K562 (cell line): ENCODE data around the gene CDC14B. TPM values are rescaled to one million over a fixed set of nuclear protein-coding genes. Genes with fewer than 3 reads are reported as not detected.

ENCODE experiments used
- ATAC-seq: fragments of 200-7000 bp; cut with Tn5 transposase; 3 replicates; pipeline ENCODE4 v1.9.1; 2020; ENCODE audit warnings: moderate library complexity
- BruUV-seq: library from RNA; stranded (reverse); fragments of 400-500 nt; replicated peaks from 2 replicates; lab custom pipeline; 2021; lab: Mats Ljungman, UMichigan
- CTCF ChIA-PET: fragments of 300-600 bp; formaldehyde crosslinking; extraction: SDS; loops from one replicate; lab custom pipeline; 2021; ENCODE audit warnings: low intra/inter-chr PET ratio; lab: Yijun Ruan, JAX
- POLR2A ChIA-PET: fragments of 300-600, 350-650 bp; sonication (Branson Sonifier 250); formaldehyde crosslinking; extraction: SDS; loops from one replicate; lab custom pipeline; 2021; ENCODE audit warnings: antibody characterized with exemption, inconsistent platforms; lab: Yijun Ruan, JAX
- DNase-seq, 4 experiments: peaks; one replicate each; pipeline versions ENCODE4 v3.0.0 to v3.0.0-alpha.2; 2011 to 2018; ENCODE audit warnings: low spot score in 3 of 4, mixed read lengths in 3 of 4; ENCODE audit errors: extremely low read depth in 1 of 4
- FAIRE-seq: peaks from 2 replicates; lab custom pipeline; 2011; peaks lifted over from hg19 to GRCh38; lab: Jason Lieb, UNC
- H2AFZ ChIP-seq: 2 replicates; pipeline ENCODE4 v1.6.0; 2011; ENCODE audit warnings: low read depth, low read length, control low read depth, inconsistent platforms
- H3K27ac ChIP-seq: fragments of 200-600 bp; 3 replicates; pipeline ENCODE4 v1.8.0; 2011; ENCODE audit warnings: low read depth, mild to moderate bottlenecking, control low read depth, inconsistent platforms, low read length, moderate library complexity, mixed read lengths; ENCODE audit errors: extremely low read depth
- H3K27me3 ChIP-seq, 2 experiments: fragments of 300-600 bp in 1 of 2; 2 replicates in 1 of 2; 3 replicates in 1 of 2; pipeline versions ENCODE4 v1.6.0 to v1.8.0; 2011; ENCODE audit warnings: inconsistent platforms in 2 of 2, low read length in 2 of 2, mild to moderate bottlenecking in 1 of 2, mixed read lengths in 1 of 2, moderate library complexity in 1 of 2; ENCODE audit not compliant: control insufficient read depth in 2 of 2, insufficient read depth in 2 of 2
- H3K36me3 ChIP-seq: fragments of 300-600 bp; 3 replicates; pipeline ENCODE4 v1.8.0; 2011; ENCODE audit warnings: mild to moderate bottlenecking, low read length, inconsistent platforms; ENCODE audit not compliant: control insufficient read depth, insufficient read depth
- H3K4me1 ChIP-seq, 2 experiments: fragments of 200-600 bp in 1 of 2; replicated peaks in 1 of 2; 2 replicates in 1 of 2; 3 replicates in 1 of 2; pipeline versions ENCODE4 v1.5.1 to v1.8.0; 2011; ENCODE audit warnings: inconsistent platforms in 2 of 2, low read length in 2 of 2, mild to moderate bottlenecking in 1 of 2, mixed read lengths in 1 of 2, moderate library complexity in 1 of 2; ENCODE audit not compliant: control insufficient read depth in 2 of 2, insufficient read depth in 2 of 2
- H3K4me2 ChIP-seq: 2 replicates; pipeline ENCODE4 v1.6.1; 2011; ENCODE audit warnings: low read length, control low read depth, inconsistent platforms, mixed read lengths; ENCODE audit not compliant: insufficient read depth
- H3K4me3 ChIP-seq: fragments of 200-600 bp; sonication (generic), shearing (Covaris generic); 2 replicates; pipeline ENCODE4 v1.5.1; 2016; ENCODE audit warnings: control low read depth, inconsistent platforms
- H3K79me2 ChIP-seq: fragments of 200-600 bp; 3 replicates; pipeline ENCODE4 v1.8.0; 2011; ENCODE audit warnings: low read length, inconsistent platforms; ENCODE audit not compliant: control insufficient read depth, insufficient read depth
- H3K9ac ChIP-seq, 2 experiments: 2 replicates each; pipeline versions ENCODE4 v1.6.0 to v1.6.1; 2011; ENCODE audit warnings: low read depth in 2 of 2, low read length in 2 of 2, control low read depth in 1 of 2, inconsistent platforms in 1 of 2, mild to moderate bottlenecking in 1 of 2, mixed read lengths in 1 of 2; ENCODE audit not compliant: insufficient read depth in 1 of 2
- H3K9me1 ChIP-seq: one replicate; pipeline ENCODE4 v1.6.0; 2011; ENCODE audit warnings: inconsistent platforms, mild to moderate bottlenecking, low read length, moderate library complexity; ENCODE audit not compliant: control insufficient read depth, insufficient read depth
- H3K9me3 ChIP-seq: replicated peaks from 2 replicates; pipeline ENCODE4 v1.5.1; 2011; ENCODE audit warnings: low read depth, low read length, inconsistent platforms; ENCODE audit not compliant: control insufficient read depth, insufficient read depth
- H4K20me1 ChIP-seq: replicated peaks from 2 replicates; pipeline ENCODE4 v1.6.1; 2011; ENCODE audit warnings: low read length, inconsistent platforms, mixed read lengths; ENCODE audit not compliant: control insufficient read depth, insufficient read depth
- E2F8 ChIP-seq: fragments of 450-650 bp; IDR thresholded peaks from 2 replicates; pipeline ENCODE4 v1.7.1; 2018; ENCODE audit warnings: mild to moderate bottlenecking, low read depth; ENCODE audit not compliant: partially characterized antibody
- KDM5B ChIP-seq: fragments of 200-600 bp; sonication (generic); IDR thresholded peaks from 2 replicates; pipeline ENCODE4 v1.6.1; 2012; ENCODE audit warnings: low read depth, mild to moderate bottlenecking, moderate library complexity, low read length, control low read depth, inconsistent platforms; ENCODE audit not compliant: insufficient replicate concordance
- NFE2 ChIP-seq: IDR thresholded peaks from 2 replicates; pipeline ENCODE4 v1.6.1; 2014; ENCODE audit warnings: antibody characterized with exemption, low read depth
- POLR2B ChIP-seq: fragments of 450-650 bp; IDR thresholded peaks from 2 replicates; pipeline ENCODE4 v1.6.1; 2018; ENCODE audit warnings: low read depth; ENCODE audit not compliant: partially characterized antibody
- SRSF3 ChIP-seq: fragments of 200-400 bp; formaldehyde crosslinking; IDR thresholded peaks from 2 replicates; pipeline ENCODE4 v1.6.1; 2016; ENCODE audit warnings: mild to moderate bottlenecking, low read length, moderate library complexity; ENCODE audit not compliant: insufficient read depth
- STAG1 ChIP-seq: sonication (generic); formaldehyde crosslinking; IDR thresholded peaks from 2 replicates; pipeline ENCODE4 v1.5.0; 2020; ENCODE audit warnings: missing genetic modification reagents, borderline replicate concordance
- WGBS: fragments of 100-300 bp; shearing (Covaris generic); methylation state at CpG from one replicate; pipeline ENCODE4 v1.1.6; 2016; ENCODE audit warnings: low coverage, mixed read lengths; ENCODE audit not compliant: insufficient coverage; ENCODE audit errors: missing lambda C conversion rate; 5-methylcytosine and 5-hydroxymethylcytosine counted together
- in situ Hi-C: fragments of 300-500 bp; cut with MboI; formaldehyde crosslinking; loops from 4 replicates; pipeline ENCODE4 v1.15.0; 2018; ENCODE audit warnings: inconsistent platforms, mixed read lengths
- intact Hi-C: fragments of 100-400 bp; cut with micrococcal nuclease; formaldehyde crosslinking; loops from 2 replicates; pipeline ENCODE4 v1.14.2; 2022
- polyA plus RNA-seq, 8 experiments: library from polyadenylated mRNA; depleted of rRNA in 4 of 8; stranded (reverse) in 5 of 8; unstranded in 3 of 8; fragments of >200 nt; fragmentation: Nextera tagmentation in 2 of 8; fragmentation: Illumina TruSeq in 1 of 8; extraction: Ambion mirVana in 2 of 8; extraction: Trizol in 1 of 8; gene quantifications; 2 replicates each; pipeline versions ENCODE4 v1.2.1 to v1.2.3, GENCODE V29; 2011 to 2014; ENCODE audit warnings: inconsistent platforms in 1 of 8, missing spikeins in 1 of 8
- total RNA-seq, 7 experiments: library from RNA; depleted of rRNA in 6 of 7; stranded (reverse); fragments of >200 nt in 6 of 7; fragmentation: Illumina TruSeq in 2 of 7; extraction: Trizol in 2 of 7; gene quantifications; 2 replicates each; pipeline versions ENCODE4 v1.2.1 to v1.2.3, GENCODE V29; 2011 to 2021; ENCODE audit warnings: low replicate concordance in 1 of 7

The CDC14B gene
- total and polyA plus RNA-seq, 9 of the 15 experiments (the other 6 are each of a cell fraction or from before 2014, with no cell fraction given) = 1.4 to 6.0 (median 3.8) TPM

DNA sequence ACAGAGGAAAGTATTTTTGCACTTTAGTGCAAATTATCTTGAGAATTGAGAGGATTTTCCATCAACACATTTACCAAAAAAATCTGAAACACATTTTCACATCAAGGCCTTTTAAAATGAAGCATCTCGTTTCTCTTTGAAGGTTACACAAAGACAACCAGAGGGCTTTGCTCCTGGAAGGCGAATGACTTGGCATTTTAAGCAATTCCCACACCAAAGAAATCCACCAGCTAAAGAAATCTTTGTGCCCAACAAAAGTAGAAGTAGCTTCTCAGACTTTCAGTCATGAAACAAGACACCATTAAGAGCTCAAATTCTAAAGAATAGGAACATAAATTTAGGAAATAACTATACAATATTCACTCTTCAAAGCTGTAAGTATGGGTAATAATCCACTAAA lies 109.8 kb downstream of the CDC14B start (continued):
- no peak for TF ChIP-seq E2F8
- TF ChIP-seq NFE2 = peak; percentile 58
- TF ChIP-seq KDM5B = no peak

- H3K4me1 ChIP-seq = no peaks in the 10 kb centered on the region
- H3K36me3 ChIP-seq = no peaks in the 10 kb centered on the region
- ChIA-PET POLR2A (no interaction called here), CTCF (no interaction called here)
- H2AFZ ChIP-seq = no peak overlapping the region
- H3K9me1 ChIP-seq = no peaks in the 10 kb centered on the region
- ATAC-seq (no peak), DNase-seq (no peak), FAIRE-seq (no peak)
- H3K4me2 ChIP-seq = no peak overlapping the region
- no peaks in the 10 kb centered on the region for H4K20me1 ChIP-seq
- H3K4me3 ChIP-seq = no peak overlapping the region
- in situ Hi-C loops (no loop called here), intact Hi-C loops (no loop called here)
- WGBS = 29% methylated on average over 5 of the region's 5 CpGs
- H3K9ac ChIP-seq = no peak overlapping the region
- no peaks in the 10 kb centered on the region for H3K79me2 ChIP-seq
- peaks cover 0 to 2% of the 10 kb centered on the region in 2 experiments; a peak in 3 of 5 replicates for H3K27me3 ChIP-seq
- H3K9me3 ChIP-seq = no peaks in the 10 kb centered on the region
- no TSS peak for BruUV-seq
- TF ChIP-seq STAG1 (CRISPR knock-in tag) (no peak), POLR2B (no peak), SRSF3 (no peak)
- no peak overlapping the region for H3K27ac ChIP-seq
These were observed 110.6 kb downstream of the CDC14B start for GRCh38 chr9:96509026-96509425.
